Measurements from ENCODE around the gene NCDN.

- no peak for TF ChIP-seq CTCF (conservative IDR thresholded peaks at IDR 0.05)
- TF ChIP-seq ZFX (IDR thresholded peaks at IDR 0.05), result no peak
Observed at GRCh38 chr1:35589516-35590427, 32.2 kb downstream of the NCDN start.

Measured in C4-2B (cell line).